Right lobe of liver (tissue), 6 donors: ENCODE results near the gene HECA. TPM values are rescaled to one million over a fixed set of nuclear protein-coding genes. Genes with fewer than 3 reads are reported as not detected.

Experiments
- ATAC-seq, 4 donors: fragments of 200-7000 bp; cut with Tn5 transposase; one replicate each; pipeline ENCODE4 v1.9.1; 2020; ENCODE audit warnings: mild to moderate bottlenecking in 4 of 4, moderate library complexity in 4 of 4
- DNase-seq, 3 donors: peaks; one replicate each; pipeline ENCODE4 v3.0.0-alpha.2; 2020
- H3K27ac ChIP-seq, 3 donors: fragments of 200-600 bp; one replicate each; pipeline ENCODE4 v1.8.0; 2022
- H3K27me3 ChIP-seq, 2 donors: fragments of 200-600 bp; one replicate each; pipeline ENCODE4 v1.8.0; 2022
- H3K36me3 ChIP-seq, 4 donors: fragments of 200-600 bp; sonication (generic) in 1 of 4; one replicate each; pipeline versions ENCODE4 v1.5.1 to v1.8.0; 2017 to 2022; ENCODE audit warnings: control low read depth in 1 of 4
- H3K4me1 ChIP-seq, 4 donors: fragments of 200-600 bp; sonication (generic) in 1 of 4; one replicate each; pipeline versions ENCODE4 v1.5.1 to v1.8.0; 2017 to 2022; ENCODE audit warnings: control low read depth in 1 of 4
- H3K4me3 ChIP-seq, 3 donors: fragments of 200-600 bp; one replicate each; pipeline ENCODE4 v1.8.0; 2022
- H3K9me3 ChIP-seq, 4 donors: fragments of 200-600 bp; sonication (generic) in 1 of 4; one replicate each; pipeline versions ENCODE4 v1.5.1 to v1.8.0; 2017 to 2022; ENCODE audit warnings: control low read depth in 1 of 4
- CTCF ChIP-seq, 4 donors: fragments of 200-600 bp in 3 of 4; fragments of 450-650 bp in 1 of 4; IDR thresholded peaks; one replicate each; pipeline versions ENCODE4 v1.5.1 to v1.8.0; 2016 to 2022; ENCODE audit warnings: antibody characterized with exemption in 4 of 4, mild to moderate bottlenecking in 2 of 4
- POLR2A ChIP-seq: fragments of 450-650 bp; IDR thresholded peaks from one replicate; pipeline ENCODE4 v1.6.1; 2017; ENCODE audit warnings: antibody characterized with exemption, mild to moderate bottlenecking
- WGBS: methylation state at CpG from one replicate; pipeline ENCODE4 v1.1.6; 2018; ENCODE audit warnings: low coverage, low lambda C conversion rate; ENCODE audit not compliant: insufficient coverage; ENCODE audit errors: missing lambda C conversion rate; 5-methylcytosine and 5-hydroxymethylcytosine counted together
- intact Hi-C, 2 donors: fragments of 100-400 bp; cut with DNase I; formaldehyde crosslinking; loops; one replicate each; pipeline versions ENCODE4 v1.11.2 to v1.14.1; 2022
- total RNA-seq, 6 experiments: library from RNA; depleted of rRNA in 2 of 6; stranded (reverse); fragments of >200 nt in 2 of 6; fragmentation: NEBNext Ultra II Directional in 3 of 6; extraction: Animal tissue kit (Norgen Biotek cat#: 25700) in 3 of 6; gene quantifications; one replicate each; pipeline versions ENCODE4 v1.1.0 to v1.2.4, GENCODE V29; 2016 to 2023
- donor health status: DM: no; HTN: yes; CAD: no.
- donor health status: DM: no; HTN: no; CAD: no.
- donor health status: DM: no; HTN: no; CAD: no.
- donor health status: DM: no; HTN: yes; CAD: no.
- donor health status: DM: no; HTN: yes; CAD: no.

Gene HECA
- total RNA-seq, 6 experiments from 2014 or later, result 6.8 to 12.2 (median 11.0) TPM

GRCh38 chr6:139108378-139108777, 26.5 kb upstream of the HECA start:
- Histone ChIP-seq H3K27me3 (no peaks in the 10 kb centered on the region), H3K9me3 (no peaks in the 10 kb centered on the region), H3K4me1 (no peaks in the 10 kb centered on the region), H3K36me3 (no peaks in the 10 kb centered on the region), H3K27ac (no peak overlapping the region), H3K4me3 (no peak overlapping the region)
- no peak for ATAC-seq
- no peak for TF ChIP-seq POLR2A
- no peak for TF ChIP-seq CTCF (IDR thresholded peaks at IDR 0.05)
- DNase-seq, result no peak
- intact Hi-C loops, result no loop called here
- WGBS, result 61% methylated on average over 5 of the region's 8 CpGs

- Histone ChIP-seq H3K4me3 (no peak overlapping the region), H3K36me3 (no peaks in the 10 kb centered on the region), H3K4me1 (no peaks in the 10 kb centered on the region), H3K27me3 (no peaks in the 10 kb centered on the region), H3K9me3 (no peaks in the 10 kb centered on the region), H3K27ac (no peak overlapping the region)
- peak in 3 of 4 donors; percentile 42 to 49 (median 47) for ATAC-seq
- no peak for DNase-seq
- TF ChIP-seq POLR2A (no peak), CTCF (IDR thresholded peaks at IDR 0.05) (peak; percentile 31 to 37 (median 35))
- 32% methylated on average over 4 of the region's 5 CpGs for WGBS
- intact Hi-C loops, result no loop called here
These were observed 25.3 kb upstream of the HECA start for GRCh38 chr6:139109558-139109957.

- 45% methylated on average over 3 of the region's 3 CpGs for WGBS
These were observed 22.7 kb upstream of the HECA start for GRCh38 chr6:139112146-139112545.

GRCh38 chr6:139112561-139112960, 22.3 kb upstream of the HECA start:
- Histone ChIP-seq H3K27ac (no peak overlapping the region), H3K4me3 (no peak overlapping the region), H3K27me3 (no peaks in the 10 kb centered on the region), H3K36me3 (no peaks in the 10 kb centered on the region), H3K4me1 (no peaks in the 10 kb centered on the region), H3K9me3 (no peaks in the 10 kb centered on the region)
- WGBS, result 59% methylated on average over 7 of the region's 7 CpGs
- intact Hi-C loops, result no loop called here
- ATAC-seq, result no peak
- no peak for DNase-seq
- TF ChIP-seq POLR2A (no peak), CTCF (IDR thresholded peaks at IDR 0.05) (no peak)

More at GRCh38 chr6:139112146-139112545, 22.7 kb upstream of the HECA start:
- ATAC-seq (no peak), DNase-seq (no peak)
- Histone ChIP-seq H3K27ac (no peak overlapping the region), H3K4me3 (no peak overlapping the region), H3K9me3 (no peaks in the 10 kb centered on the region), H3K36me3 (no peaks in the 10 kb centered on the region), H3K27me3 (no peaks in the 10 kb centered on the region), H3K4me1 (no peaks in the 10 kb centered on the region)
- intact Hi-C loops, result no loop called here
- TF ChIP-seq POLR2A, result no peak
- TF ChIP-seq CTCF (IDR thresholded peaks at IDR 0.05), result no peak

GRCh38 chr6:139114746-139115145, 20.1 kb upstream of the HECA start:
- intact Hi-C loops, result no loop called here
- Histone ChIP-seq H3K27ac (no peak overlapping the region), H3K4me3 (no peak overlapping the region), H3K4me1 (no peaks in the 10 kb centered on the region), H3K9me3 (no peaks in the 10 kb centered on the region), H3K36me3 (no peaks in the 10 kb centered on the region), H3K27me3 (no peaks in the 10 kb centered on the region)
- DNase-seq (no peak), ATAC-seq (no peak)
- TF ChIP-seq CTCF (IDR thresholded peaks at IDR 0.05) (no peak), POLR2A (no peak)
- 63% methylated on average over 3 of the region's 3 CpGs for WGBS
